Left forelimb (tissue), 1 donor: ENCODE measurements around the gene LINC01488.

Experiments
- DNase-seq: peaks from one replicate; pipeline ENCODE4 v3.0.0-alpha.2; 2018; ENCODE audit warnings: low spot score

LINC01488 gene

DNA sequence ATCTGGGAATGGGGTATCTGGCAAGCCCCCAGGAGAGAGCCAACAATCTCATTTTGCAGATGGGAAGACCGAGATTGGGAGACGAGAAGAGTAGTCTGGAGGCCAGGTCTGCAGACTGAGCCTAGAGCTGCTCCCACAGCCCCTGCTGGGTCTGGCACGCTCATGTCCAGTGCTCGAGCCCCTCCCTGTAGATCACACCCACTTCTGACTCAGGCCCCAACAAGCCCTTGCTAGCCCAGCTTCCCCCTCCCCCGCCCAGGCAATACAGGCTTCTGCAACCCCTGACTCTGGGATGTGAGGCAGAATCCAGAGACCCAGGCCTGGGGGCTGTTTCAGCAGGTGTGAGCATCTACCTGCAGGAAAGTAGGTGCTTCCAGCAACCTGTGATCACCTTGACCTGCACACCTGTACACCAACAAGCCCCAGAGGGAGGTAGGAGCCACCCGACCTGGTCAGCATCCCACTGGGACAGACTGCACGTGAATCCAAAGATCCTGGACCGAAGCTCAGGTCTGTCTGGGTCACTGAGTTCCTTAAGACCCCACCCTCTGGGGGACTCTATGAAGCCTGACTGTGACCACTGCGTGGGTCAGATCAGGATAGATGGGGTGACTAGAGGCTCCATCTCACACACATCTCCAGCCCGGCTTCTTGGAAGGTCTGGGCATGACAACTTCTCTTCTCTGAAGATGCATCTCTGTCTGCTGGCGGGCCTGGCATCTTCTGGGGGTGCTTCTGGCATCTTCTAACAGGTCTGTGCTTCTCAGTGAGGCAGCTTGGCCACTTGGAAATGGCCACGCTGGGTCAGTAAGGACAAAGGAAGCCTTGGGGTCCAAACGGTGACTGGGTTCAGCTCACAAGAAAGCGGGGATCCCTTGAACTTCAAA lies 29.3 kb downstream of the LINC01488 start:
- no peak for DNase-seq

DNA sequence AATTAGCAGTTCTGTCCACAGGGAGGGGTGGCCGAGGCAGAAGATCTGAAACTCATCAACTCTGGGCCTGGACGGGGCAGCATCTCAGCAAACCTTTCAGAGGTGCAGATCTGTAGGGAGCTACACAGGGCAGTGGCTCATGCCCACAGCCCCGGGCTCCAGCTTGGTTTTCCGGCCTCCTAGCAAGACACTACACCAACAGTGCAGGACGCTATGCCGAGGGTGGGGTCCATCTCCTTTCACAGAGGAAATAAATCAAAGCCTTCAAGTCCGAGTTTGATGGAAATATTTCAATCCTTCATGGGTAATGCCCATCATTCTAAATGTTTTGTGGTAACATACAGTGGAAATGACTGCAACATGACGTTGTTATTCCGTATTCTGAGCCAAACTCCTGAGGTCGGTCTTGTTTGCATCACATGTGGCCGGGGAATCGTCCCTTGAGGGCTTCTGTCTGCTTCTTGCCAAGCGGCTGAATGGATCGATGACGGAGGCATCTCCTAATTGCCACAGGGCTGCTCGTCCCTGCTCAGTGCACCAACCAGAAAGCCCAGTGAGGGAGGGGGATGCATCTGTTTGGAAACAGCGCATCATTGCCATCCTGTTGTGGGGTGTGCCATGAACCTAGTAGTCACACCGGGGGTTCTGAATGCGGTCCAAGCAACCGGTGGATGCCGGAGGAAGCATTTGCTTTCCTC lies 30.0 kb downstream of the LINC01488 start:
- no peak for DNase-seq

- no peak for DNase-seq
These were observed 30.7 kb downstream of the LINC01488 start for GRCh38 chr11:69512136-69512535.

- DNase-seq = no peak
These were observed 31.3 kb downstream of the LINC01488 start for GRCh38 chr11:69512790-69513189.

DNA sequence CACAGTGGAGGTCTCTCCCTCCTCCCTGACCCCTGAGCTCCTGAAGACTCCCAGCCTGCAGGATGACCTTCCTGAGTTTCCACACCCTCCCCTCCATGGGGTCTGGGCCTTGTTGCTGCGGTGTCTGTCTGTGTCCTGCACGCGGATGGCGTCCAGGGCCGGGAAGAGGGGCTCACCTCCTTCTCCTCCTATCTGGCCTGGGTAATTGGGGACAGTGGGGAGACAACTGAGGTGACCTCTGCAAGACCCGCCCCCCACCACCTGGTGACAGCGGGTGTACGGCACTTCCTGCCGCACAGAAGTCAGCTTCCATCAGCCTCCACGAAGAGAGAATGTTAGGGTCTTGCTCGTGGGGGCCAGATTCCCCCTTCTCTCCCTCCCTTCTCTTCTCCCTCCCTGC lies 31.7 kb downstream of the LINC01488 start:
- no peak for DNase-seq

GRCh38 chr11:69513663-69514224 lies 32.3 kb downstream of the LINC01488 start:
- no peak for DNase-seq

DNA sequence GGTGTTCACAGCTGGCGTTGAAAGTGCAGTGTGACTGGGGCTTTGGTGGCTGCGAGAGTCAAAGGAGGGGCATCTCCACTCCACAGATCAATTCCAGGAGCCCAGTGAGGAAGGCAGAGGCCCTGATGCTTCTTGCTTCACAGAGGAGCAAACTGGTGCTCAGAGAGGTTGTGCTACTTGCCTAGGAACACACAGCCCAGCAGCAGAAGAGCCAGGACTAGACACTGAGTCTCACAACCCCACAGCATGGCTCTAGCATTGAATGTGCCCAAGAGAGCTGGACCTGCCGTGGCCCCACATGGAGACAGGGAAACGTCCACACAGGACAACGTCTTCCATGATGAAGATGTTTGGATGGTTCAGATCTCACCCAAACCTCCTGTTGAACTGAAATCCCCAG lies 33.3 kb downstream of the LINC01488 start:
- no peak for DNase-seq

GRCh38 chr11:69515271-69516245 lies 34.1 kb downstream of the LINC01488 start:
- no peak for DNase-seq

DNA sequence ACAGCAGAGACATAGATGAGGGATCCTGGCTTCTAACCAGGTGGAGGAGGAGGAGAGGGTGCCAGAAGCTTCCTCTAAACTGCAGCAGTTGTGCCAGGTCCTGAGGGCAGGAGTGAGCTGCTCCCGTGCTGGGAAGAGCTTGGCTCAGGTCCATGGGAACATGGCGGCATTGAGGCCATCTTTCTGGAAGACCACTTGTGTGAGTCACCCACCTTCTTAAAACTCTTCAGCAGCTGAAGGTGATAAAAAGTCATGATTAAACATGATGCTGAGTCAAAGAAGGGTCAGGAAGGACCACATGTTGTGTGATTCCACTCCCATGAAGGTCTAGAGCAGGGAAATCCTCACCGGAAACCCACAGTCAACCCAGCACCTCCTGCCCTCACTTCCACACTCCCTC lies 35.1 kb downstream of the LINC01488 start:
- DNase-seq = no peak

GRCh38 chr11:69518081-69518950 lies 36.9 kb downstream of the LINC01488 start:
- no peak for DNase-seq

- no peak for DNase-seq
These were observed 38.9 kb downstream of the LINC01488 start for GRCh38 chr11:69520186-69520916.

DNA sequence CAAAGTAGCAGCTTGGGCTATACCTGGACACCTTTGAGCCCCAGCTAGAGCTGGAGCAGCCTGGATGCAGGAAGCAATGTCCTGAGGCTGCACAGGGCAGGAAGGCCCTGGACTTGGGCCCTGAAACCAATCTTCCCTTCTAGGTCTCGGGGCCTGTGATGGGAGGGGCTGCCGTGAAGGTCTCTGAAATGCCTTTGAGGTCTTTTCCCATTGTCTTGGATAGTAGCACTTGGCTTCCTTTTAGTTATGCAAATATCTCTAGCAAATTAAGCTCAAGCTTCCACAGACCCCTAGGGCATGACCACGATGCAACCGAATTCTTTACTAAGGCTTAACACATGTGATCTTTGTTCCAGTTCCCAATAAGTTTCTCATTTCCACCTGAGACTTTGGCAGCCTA lies 40.0 kb downstream of the LINC01488 start:
- no peak for DNase-seq

DNA sequence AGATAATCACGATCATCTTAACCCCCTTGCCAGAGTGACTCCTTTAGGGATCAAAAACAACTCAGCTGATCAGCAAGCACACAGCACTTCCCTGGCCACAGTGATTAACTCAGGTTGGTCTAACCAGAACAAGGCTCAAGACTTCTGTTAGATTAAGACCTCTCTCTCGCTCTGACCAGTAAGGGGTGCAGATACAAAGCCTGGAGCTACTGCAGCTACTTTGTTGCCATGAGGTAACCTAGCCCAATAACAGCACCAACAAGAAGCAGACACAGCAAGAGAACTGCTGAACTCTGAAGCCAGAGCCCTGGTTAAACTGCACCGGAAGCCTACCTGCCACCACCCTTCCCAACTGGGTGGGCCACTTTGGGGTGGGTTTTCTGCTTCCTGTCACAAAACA lies 42.0 kb downstream of the LINC01488 start:
- DNase-seq = no peak

- DNase-seq = no peak
These were observed 42.9 kb downstream of the LINC01488 start for GRCh38 chr11:69524291-69524882.

DNA sequence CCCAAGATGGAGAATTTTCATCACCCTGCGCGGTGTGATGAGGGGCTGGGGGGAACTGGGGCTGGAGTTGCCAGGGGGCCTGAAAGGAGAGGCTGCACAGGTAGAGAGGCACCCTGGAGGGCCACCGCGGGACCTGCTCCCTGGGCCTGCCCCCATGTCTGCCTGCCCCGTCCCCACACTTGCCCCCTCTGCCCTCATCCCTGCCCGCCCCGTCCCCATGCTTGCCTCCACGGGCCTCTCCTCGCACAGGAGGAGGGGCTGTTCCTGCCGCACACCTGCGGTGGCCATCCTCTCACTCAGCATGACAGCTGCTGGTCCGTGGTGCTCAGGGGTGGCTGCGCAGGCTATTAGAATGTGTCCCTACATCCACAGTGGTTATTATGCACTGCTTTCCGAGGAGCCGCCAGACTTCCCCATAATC lies 43.5 kb downstream of the LINC01488 start:
- DNase-seq = peak; percentile 58

DNA sequence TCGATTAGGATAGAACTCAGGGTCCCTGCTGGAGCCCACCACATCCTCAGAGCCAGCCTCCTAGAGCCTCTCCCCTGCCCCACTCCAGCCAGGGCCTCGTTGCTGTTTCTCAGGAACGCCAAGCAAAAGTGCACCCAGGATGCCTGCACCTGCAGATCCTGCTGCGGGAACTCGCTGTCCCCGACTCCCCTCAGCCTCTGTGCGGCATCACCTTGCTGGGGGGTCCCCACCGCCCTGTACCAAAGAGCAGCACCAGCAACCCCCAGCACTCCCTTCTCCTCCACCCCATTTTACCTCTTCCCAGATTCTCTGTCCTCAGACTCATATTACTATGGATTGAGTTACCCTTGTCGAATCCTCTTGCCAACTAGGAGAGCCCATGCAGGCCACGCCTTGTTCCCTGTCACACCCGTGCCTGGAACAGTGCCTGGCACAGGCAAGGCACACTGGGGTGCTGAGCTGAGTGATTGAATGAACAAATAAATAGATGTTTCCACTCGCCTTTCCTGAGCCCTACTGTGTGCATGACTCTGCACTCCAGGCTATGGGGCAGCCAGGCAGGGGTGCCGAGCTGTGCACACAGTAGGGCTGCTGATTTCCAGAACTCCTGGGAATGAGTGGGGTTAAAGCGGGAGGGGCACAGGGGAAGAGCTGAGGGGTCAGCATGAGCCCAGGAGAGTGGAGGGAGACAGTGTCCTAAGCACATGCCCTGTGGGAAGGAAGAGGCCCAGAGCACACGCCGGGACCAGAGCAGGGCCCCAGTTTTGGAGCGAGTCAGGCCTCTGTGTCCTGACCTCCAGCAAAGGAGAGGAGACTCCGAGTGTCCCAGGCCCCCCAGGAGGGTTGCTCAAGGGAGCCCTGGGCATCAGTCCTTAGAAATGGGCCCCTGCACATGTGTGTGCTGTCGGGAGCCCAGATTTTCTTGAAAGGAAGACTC lies 44.3 kb downstream of the LINC01488 start:
- DNase-seq = peak; percentile 55

DNA sequence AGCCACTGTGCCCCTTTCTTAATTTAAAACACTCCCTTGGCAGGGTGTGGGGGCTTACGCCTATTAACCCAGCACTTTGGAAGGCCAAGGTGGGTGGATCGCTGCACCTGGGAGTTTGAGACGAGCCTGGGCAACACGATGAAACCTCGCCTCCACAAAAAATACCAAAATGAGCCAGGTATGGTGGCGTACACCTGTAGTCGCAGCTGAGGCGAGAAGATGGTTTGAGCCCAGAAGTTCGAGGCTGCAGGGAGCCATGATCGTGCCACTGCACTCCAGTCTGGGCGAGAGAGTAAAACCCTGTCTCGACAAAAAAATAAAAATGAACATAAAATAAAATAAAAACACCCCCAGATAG lies 45.0 kb downstream of the LINC01488 start:
- no peak for DNase-seq

GRCh38 chr11:69529001-69529400 lies 47.5 kb downstream of the LINC01488 start:
- DNase-seq = no peak
